ENCODE data around the gene SNAPC2.
"Not testable (repeated sequence)": the region's sequence is repeated elsewhere in the genome, so short reads cannot be mapped to it uniquely, and the experiment has no call there.

Gene SNAPC2

GRCh38 chr19:7921302-7921966 lies 1.3 kb downstream of the SNAPC2 start:
- DNase-seq (ENCODE audit: low read depth): no peak

DNA sequence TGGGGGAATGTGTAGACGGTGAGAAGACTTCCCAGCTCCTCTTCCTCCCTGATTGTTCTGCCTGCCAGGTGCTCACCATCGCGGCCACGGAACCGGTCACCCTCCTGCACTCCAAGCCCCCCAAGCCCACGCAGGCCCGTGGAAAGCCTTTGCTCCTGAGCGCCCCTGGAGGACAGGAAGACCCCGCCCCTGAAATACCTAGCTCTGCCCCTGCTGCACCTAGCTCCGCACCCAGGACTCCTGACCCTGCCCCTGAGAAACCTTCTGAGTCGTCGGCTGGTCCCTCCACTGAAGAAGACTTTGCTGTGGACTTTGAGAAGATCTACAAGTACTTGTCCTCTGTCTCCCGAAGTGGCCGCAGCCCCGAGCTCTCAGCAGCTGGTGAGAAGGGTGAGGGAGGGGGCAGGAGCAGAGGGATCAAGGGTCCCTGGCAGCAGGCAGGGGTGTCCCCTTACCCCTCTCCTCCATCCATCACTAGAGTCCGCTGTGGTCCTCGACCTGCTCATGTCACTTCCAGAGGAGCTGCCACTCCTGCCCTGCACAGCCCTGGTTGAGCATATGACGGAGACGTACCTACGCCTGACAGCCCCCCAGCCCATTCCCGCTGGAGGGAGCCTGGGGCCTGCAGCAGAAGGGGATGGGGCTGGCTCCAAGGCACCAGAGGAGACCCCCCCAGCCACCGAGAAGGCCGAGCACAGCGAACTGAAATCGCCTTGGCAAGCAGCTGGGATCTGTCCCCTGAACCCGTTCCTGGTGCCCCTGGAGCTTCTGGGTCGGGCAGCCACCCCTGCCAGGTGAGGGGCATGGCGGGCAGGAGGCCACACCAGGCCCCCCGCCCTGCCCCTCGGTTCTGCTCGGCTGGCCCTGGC lies 2.1 kb downstream of the SNAPC2 start:
- no peak for DNase-seq (ENCODE audit: low read depth)

DNA sequence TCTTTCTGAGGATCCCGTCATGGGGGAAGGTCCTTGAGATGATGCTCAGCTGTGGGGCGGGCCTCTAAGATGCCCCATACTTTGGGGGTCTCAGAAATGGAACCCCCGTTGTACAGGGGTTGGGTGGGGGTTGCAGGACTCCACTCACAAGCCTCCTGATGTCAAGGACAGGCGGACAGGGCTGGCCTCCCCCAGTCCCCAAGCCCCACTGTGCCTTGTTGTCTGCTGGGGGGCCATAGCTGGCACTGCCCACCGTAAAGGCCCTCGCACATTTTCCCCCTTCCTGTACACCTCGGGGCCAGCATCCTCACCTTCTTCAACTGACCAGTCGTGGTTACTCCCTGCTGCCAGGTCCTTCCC lies 2.7 kb downstream of the SNAPC2 start:
- no peak for DNase-seq (ENCODE audit: low read depth)

DNA sequence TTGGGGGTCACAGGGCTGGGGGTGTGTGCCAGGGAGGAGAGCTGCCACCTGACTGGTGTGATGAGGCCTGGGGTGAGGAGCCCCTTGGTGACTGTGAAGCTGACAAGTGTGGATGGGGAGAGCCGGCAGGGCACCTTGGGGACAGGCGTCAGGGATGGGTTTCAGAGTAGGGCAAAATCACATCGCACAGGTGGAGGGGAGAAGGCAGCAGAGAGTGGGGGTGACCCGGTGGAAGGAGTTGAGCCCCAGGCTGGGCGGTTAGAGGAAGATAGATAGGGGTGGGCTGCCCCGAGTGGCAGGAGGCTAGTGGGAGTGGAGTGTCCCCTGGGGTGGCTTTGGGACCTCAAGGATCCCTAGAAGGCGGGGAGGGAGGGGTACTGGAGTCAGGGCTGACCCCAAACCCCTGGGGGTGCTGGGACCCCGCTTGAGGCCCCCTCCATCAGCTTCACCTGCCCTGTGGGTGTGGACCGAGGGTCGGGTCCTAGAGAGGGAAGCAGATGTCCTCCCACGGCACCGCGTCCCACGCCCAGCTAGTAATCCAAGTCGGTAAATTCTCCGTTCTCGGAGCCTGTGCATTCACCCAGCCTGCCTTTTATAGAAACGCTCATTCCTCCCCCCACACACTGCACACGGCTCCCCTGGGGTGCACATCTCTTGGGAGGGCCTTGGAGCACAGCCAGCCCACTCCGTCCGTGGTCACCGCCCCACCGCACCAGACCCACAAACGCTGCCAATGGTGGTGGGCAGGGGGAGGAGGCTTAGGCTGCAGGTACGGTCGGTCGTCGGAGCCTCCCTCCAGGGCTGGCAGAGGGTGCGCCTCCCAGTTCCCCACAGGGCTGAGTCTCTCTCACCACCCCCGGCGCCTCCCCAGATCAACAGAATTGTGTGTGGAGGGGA lies 3.4 kb downstream of the SNAPC2 start:
- DNase-seq (ENCODE audit: low read depth): no peak

- DNase-seq (ENCODE audit: low read depth): no peak
These were observed 4.1 kb downstream of the SNAPC2 start for GRCh38 chr19:7924241-7924640.

- no peak for DNase-seq (ENCODE audit: low read depth)
These were observed 4.6 kb downstream of the SNAPC2 start for GRCh38 chr19:7924651-7925170.

DNA sequence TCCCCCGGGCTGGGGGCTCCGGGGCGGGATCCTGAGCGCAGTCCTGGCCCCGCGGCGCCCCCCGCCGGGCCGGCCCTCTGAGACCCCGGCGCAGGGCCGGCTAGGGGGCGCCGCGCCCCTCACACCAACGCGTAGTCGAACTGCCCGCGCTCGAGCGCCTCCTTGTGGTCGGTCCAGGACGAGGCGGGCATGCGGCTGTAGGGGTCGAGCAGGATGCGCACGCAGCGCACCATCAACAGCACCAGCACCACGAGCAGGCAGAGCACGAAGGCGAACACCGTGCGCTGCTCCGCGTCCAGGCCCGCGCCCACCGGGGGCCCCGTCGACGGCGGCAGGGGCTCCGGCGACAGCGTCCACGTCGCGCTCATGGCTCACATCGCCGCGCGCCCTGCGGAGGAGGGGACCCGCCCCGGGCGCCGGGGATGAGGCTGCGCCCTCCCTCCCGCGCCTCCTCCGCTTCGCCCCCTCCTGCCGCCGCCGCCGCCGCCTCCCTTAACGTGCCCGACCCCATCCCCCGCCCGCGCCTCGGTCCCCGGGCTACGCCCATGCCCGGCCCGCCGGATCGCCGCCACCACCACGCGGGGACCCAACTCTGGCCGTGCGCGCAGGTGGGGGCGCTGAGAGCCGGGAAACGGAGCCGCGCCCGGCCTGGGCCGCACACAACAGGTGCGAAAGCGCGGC lies 5.2 kb downstream of the SNAPC2 start:
- no peak for DNase-seq (ENCODE audit: low read depth)

- no peak for DNase-seq (ENCODE audit: low read depth)
These were observed 6.0 kb downstream of the SNAPC2 start, which contains the start of gene CTXN1 for GRCh38 chr19:7926021-7926726. TSS of gene CTXN1 (minus strand) at chr19:7926135. CDS start at chr19:7925538, 597 bp downstream.

GRCh38 chr19:7926727-7927604 lies 6.8 kb downstream of the SNAPC2 start:
- DNase-seq (ENCODE audit: low read depth): no peak

GRCh38 chr19:7927605-7928333 lies 7.6 kb downstream of the SNAPC2 start:
- no peak for DNase-seq (ENCODE audit: low read depth)

GRCh38 chr19:7928334-7928706 lies 8.2 kb downstream of the SNAPC2 start:
- no peak for DNase-seq (ENCODE audit: low read depth)

- DNase-seq (ENCODE audit: low read depth): peak; percentile 30
These were observed 8.9 kb downstream of the SNAPC2 start for GRCh38 chr19:7928741-7929701.

DNA sequence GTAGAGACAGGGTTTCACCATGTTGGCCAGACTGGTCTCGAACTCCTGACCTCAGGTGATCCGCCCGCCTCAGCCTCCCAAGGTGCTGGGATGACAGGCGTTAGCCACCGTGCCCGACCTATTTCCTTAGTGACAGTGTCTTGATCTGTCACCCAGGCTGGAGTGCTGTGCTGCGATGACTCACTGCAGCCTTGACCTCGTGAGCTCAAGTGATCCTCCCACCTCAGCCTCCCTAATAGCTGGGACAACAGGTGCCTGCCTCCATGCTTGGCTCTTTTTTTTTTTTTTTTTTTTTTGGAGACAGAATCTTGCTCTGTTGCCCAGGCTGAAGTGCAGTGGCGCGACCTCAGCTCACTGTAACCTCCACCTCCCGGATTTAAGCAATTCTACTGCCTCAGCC lies 9.9 kb downstream of the SNAPC2 start:
- DNase-seq (ENCODE audit: low read depth): not testable (repeated sequence)

GRCh38 chr19:7930765-7931164 lies 10.6 kb downstream of the SNAPC2 start:
- DNase-seq (ENCODE audit: low read depth): no peak

- DNase-seq (ENCODE audit: low read depth): no peak
These were observed 11.3 kb downstream of the SNAPC2 start for GRCh38 chr19:7931221-7932061.

DNA sequence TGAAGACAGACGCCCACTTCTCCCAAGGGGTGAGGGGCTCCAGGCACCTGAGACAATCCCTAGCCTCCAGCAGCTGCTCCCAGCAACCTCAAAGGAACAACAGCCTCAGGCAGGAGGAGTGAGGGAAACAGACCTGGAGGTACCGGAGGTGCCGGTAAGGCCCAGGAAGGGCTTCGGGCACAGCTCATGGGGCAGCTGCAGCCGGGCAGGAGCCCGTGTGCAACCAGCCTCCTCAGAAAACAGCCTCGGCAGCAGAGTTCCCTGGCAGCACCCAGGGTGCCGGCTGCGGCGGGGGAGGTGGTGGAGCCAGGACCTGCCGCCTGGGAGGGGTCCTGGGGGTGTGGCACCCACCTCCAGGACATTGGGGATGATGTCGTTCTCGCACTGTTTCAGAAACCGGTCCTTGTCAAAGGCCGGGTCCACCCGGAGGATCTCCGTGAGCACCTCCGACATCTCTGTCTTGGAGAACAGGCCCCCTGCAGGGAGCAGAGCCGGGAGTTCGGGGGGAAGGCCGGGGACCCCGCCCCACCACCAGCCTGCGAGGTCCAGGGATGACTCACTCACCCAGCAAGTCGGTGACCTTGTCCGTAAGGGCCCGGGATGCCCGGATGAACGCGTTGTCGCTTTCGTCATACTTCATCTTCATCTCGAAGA lies 12.3 kb downstream of the SNAPC2 start:
- DNase-seq (ENCODE audit: low read depth): no peak

DNA sequence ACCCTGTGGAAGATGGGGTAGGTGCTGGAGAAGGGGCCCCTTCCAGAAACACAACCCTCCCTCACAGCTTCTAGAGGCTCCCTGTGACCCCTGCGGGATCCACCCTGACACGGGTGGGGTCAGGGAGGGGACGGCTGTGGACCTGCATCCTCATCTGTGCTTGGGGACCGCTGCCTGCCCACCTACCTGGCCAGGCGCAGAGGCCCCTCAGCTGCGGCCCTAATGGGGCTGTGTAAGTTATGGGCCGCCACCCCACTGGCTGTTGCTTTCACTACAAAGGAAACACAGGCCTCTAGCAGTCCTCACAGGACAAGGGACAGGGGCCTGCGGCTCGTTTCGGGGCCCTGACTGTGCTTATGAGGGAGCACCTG lies 12.8 kb downstream of the SNAPC2 start:
- DNase-seq (ENCODE audit: low read depth): no peak

Measured in HS-27A (cell line).